HG03342 (cell line): ENCODE results near the gene MTFR1L.

Experiments
- ATAC-seq: cut with Tn5 transposase; IDR thresholded peaks from one replicate; pipeline ENCODE4 v1.9.1; 2021; ENCODE audit warnings: mild to moderate bottlenecking, moderate library complexity; ENCODE audit not compliant: unreplicated experiment

The MTFR1L gene

DNA sequence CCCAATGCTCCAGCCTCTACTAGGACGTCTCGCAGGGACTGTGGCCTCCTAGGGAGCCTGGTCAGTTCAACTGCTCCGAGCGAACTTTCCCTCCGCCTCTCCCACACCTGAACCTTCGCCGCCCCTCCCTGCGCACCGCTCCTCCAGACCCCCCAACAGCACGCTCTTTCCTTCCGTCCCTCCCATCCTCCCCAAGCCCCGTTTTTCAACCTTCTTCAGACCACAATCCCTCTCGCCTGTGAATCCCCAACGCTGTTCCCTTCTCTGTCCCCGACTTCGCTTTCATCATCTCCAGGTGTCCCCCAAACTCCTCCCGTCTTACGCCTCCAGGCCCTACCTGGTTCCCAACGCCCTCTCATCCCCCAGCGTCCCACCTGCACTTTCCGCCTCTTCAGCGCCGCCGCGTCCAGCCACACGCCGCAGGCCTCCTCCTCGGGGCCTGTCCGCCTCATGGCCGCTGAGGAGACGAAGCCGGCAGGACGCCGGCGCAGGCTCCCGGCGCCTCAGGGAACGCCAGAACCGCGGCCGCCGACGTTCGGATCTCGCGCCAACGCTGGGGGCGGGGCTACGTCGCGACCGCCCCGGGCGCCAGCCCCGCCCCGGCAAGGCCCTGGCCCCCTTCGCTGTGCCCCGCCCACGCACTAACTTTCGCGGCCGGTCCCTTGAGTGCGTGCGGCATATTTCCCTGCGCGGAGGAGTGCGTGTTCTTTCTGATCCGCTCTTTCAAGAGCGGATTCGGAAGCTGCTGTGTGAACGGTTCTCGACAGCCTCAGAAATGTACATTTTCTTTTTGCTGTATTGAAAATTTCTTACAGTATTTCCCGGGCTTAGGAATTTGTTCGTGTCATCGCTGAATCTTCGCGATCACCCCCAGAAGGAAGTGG lies 39.4 kb downstream of the MTFR1L start, which contains the start of gene AUNIP:
TSS of gene AUNIP (minus strand) at position 552 of the 884 bp plus-strand sequence. CDS start at position 452, 100 bp downstream.
- ATAC-seq = peak; percentile 84

DNA sequence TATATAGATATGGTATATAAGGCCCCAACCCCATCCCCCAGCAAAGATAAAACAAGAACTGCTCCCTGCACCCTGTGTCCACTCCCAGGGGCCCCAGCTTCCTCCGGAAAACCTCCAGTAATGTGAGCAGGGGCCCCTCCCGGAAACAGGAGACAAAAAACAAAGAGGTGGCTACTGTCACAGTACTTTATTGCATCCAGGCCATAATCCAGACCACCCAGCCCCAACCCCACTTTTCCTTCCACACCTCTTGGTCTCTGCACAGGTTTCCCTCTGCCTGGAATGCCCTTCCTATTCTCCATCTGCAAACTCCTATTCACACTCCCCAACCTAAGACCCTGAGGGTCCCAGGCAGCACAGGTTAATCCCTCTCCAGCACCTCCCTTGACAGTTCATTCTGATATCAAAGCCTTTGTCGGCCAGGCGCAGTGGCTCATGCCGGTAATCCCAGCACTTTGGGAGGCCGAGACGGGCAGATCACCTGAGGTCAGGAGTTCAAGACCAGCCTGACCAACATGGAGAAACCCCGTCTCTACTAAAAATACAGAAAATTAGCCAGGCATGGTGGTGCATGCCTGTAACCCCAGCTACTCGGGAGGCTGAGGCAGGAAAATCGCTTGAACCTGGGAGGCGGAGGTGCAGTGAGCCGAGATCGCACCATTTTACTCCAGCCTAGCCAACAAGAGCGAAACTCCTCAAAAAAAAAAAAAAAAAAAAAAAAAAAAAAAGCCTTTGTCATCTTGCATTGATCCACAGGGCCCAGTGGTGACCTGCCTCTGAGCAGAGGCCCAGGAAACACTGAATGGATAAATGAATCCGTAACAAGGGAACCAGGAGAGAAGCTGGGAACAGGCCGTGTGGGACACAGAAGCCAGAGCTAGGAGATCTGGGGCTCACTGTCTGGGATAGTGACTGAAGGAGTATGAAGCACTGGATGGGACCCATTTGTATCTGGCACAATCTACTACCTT lies 41.8 kb downstream of the MTFR1L start:
- ATAC-seq = no peak

DNA sequence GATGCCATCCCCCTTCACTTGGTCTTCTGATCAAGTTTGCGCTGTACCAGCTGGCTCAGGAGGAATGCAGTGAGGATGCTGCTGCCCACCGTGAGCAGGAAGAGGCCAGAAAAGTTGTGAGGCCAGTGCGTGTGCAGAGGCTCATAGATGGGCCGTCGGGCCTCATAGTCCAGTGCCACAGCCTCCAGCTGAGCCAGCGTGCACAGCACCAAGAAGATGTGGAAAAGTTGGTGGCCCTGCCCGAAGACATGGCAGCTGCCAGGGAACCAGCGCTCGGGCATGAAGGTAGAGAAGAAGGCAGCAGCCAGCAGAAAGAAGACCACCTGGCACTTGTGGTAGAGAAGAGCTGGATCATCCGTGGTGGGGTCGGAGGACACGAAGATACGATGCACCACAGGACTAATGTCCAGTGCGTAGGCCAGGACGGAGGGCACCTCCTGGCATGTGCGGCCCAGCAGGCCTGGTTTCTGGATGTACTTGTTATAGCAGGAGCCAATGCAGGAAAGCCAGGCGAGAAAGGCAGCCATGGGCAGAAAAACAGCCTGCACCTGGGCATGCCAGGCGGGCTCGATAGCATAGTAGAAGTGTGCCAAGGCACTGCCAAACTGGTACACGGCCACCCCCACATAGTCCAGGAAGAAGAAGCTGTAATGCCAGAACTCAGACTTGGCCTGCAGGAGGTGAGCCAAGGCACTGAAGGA lies 43.2 kb downstream of the MTFR1L start:
- ATAC-seq = no peak

DNA sequence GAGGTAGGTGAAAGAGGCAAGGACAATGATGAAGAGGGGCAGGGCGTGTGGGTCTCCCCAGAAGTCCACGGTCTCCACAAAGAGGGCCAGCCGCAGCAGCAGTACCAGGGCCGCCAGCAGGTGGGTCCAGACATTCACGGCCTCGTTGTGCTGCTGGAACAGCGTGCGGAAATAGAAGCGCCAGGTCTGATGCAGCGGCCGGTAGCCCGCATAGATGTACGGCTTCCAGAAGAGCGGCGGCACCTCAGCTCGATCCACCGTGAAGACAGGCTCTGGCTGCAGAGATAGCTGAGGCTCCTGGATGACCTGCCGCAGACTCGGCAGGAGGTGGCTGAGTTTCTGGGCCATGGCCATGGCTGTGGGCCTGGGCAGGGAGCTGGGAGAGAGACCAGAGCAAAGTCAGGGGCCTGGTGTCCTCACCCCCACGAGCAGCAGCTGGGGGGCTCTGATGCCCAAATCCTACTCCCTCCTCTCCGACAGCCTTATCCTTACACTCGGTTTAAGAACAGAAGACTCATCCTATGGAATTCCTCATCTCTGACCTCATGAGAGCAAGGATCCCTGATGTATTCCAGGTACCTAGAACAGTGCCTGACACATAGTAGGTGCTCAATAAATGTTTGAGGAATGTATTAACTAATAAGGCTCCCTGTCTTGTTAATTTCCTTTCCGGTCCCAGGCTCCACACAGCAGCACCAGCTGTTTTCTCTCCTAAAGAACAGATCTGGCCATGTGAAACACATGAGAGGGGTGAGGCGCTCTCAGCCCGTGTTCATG lies 43.9 kb downstream of the MTFR1L start:
- ATAC-seq = no peak

DNA sequence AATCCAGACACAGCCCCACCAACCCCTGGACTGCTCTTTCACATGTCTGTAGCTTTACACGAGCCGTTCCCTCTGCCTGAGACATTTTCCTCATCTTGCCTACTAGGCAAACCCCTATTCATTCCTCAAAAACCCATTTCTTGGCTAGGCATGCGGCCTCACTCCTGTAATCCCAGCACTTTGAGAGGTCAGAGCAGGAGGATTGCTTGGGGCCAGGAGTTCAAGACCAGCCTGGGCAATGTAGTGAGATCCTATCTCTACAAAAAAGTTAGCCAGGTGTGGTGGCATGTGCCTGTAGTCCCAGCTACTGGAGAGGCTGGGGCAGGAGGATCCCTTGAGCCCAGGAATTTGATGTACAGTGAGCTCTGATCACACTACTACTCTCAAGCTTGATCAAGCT lies 44.7 kb downstream of the MTFR1L start:
- no peak for ATAC-seq

DNA sequence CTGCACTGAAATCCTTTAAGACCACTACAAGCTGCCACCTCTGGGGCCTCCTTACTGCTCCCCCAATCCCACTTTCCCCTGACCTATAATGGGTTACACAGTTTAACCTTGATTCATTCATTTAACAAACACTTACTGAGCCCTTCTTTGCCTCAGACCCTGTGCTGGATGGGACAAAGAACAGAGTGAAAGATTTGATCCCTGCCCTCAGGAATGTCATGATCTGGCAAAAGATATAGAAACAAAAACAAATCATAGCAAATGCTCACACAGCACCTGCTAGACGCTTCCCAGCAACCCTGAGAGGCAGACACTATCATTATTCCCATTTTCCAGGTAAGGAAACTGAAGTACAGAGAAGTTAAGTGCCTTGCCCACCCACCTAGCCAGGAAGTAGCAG lies 46.5 kb downstream of the MTFR1L start:
- no peak for ATAC-seq

DNA sequence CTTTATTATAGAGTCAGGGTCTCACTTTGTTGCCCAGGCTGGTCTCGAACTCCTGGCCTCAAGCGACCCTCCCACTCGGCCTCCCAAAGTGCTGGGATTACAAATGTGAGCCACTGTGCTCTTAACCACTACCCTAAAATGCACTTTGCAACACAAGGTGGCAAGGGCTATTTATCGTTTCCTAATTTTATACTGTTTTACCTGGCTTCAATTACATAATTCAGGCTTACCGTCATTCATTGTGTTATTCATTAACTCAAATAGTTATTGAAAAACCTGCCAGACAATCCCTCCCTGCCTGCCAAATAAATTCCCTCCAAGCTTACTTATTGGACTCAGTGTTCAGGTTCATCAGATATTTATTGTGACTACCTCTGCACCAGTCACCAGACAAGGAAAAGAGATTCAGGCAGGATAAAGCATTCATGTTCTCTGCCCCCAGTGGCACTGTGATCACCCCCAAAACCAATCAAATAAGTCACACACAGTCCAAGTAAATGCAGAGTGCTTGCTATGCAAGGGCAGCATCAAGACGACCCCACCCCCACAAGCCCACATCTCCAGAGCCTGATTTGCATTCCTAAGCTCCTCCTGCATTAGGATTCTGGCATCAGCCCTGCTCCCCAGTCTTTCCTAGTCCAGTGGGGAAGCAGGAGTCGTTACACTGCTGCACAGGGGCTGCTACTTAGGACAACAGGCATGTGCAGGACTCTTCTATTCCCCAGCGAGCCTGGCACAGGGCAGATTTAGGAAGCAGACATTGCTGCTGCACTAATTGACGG lies 47.6 kb downstream of the MTFR1L start:
- no peak for ATAC-seq

DNA sequence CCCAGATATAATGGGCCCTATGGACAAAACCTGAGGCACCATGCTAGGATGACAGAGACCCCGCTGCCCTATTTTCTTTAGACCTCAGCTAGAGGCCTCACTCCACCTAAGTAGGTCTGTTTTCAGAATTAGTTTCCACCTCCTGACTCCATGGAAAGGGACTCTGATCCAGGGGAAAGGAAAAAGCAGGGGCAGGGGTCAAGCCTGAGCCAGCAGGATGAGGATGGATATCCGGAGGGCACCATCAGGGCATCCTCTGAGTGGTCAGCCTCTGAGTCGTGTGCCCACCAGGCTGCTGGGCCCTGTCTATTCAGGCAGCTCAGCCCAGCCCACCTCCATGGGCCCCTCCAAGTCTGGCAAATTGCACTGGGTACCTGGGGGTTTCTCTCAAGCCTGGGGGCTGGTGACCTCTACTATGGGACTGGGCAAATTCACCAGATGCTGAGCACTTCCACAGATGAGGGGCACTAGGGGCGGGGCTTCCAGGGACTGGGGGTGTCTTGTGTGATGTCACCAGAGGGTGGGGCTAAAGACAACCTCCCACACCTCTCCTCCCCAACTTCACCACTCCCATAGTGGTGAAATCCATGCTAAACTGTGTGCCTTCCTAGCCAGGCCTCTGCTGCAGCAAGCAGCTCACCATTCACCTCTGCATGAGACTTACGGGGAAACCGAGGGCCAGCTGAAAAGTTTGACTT lies 50.3 kb downstream of the MTFR1L start:
- ATAC-seq = no peak

DNA sequence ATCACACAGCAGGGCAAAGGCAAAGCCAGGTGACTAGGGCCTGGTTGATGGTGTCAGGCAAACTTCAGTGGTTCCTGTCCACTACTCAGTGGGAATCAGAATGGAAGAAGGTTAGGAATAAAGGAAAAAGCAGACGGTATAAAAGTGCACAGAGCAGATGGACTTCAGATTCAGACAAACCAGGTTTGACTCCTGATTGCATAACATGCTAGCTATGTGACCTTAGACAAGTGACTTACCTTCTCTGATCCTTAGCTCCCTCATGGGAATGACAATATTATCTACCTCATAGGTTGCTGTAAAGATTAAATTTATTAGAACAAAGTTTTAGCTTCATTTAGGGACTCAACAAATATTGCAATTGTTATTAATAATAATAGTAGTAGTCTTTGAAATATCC lies 50.9 kb downstream of the MTFR1L start:
- ATAC-seq = no peak

DNA sequence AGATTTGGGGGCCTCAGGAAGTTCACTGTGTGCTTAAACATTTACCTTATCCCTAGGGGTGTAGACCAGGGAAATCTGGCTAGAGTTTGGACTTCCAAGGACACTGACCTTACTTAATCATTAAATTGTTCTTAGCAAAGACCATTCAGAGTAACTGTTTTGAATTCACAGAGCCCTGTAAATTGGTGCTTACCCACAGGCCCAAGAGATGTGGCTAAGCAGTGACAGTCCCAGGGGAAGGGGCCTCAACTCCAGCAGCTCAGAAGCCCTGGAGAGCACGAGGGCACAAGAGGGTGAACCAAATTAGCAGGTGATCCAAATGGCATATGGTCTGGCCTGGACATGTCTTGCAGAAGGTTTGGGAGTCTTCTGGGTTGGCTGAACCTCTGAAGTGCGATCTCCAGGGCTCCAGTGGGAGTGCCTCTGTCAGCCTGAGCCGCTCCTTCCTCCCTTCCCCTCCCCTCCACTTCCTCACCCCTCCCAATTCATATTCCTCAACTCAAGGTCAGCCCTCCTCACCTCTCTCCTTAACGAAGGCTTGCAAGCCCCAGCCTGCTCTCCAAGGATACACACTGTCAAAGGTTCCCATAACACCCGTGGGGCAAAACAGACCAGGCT lies 51.4 kb downstream of the MTFR1L start:
- no peak for ATAC-seq

DNA sequence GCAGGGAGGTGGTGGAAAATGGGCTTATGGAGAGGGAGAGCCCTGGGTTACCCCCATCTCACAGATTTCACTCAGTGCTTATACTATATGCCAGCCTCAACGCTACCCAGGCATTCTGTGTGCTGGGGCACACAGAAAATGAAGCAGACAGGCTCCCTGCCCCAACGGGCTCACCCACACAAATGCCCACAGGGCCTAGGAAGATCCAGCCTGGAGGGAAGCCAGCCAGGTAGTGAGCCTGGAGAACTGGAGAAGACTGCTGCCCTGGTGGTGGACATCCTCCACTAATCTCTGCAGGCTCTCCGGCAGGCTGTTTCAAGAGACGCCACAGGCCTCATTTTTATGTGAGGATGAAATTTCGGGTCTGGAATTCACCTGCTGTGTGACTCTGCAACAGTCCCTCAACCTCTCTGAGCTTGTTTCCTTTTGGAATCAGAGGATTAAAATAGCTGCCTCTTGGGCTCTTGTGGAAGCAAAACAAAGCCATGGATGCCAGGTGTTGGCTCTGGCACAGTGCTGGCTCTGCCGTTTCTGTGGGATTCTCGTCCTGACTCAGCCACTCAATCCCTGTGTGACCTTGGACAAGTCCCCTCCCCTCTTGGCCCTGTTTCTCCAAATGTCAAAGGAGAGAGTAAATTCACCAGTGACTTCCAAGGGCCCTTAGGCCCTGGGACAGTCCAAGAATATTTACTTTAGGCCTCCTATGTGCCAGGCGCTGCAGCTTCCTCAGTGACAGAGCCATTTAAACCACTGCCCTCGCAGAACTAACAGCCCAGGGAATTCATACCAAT lies 52.1 kb downstream of the MTFR1L start:
- ATAC-seq = no peak

DNA sequence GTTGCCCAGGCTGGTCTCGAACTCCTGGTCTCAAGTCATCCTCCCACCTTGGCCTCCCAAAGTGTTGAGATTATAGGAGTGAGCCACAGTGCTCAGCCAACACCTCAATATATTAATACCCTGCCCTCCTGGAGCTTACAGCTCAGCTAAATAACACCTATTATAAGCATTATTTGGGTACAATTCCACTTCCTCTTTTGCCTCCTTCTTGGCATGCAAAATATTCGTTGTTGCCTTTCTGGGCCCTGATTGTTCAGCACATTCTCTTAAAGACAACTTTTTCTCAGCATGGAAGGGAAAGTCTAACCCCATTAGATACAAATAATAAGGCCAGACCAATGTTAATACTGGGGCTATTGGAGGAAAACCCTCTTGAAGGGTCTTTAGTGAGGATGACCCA lies 53.0 kb downstream of the MTFR1L start:
- ATAC-seq = no peak

DNA sequence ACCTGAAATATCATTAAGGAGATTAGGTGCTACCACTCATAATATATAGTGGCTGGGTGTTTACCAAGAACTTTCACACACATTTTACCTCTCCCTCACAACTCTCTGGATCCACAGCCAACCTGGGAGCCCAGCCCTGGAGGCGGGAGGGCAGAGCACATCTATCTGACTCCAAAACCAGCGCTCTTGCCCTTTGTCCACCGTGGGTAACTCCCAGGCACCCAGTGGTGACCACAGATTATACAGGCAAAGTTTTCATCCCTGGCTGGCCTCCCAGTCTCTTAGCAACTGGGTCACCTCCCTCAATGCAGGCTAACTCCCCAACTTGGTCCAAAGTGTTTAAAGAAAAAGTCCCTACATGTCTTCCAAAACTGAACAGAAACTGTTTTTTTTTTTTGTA lies 53.4 kb downstream of the MTFR1L start:
- no peak for ATAC-seq

DNA sequence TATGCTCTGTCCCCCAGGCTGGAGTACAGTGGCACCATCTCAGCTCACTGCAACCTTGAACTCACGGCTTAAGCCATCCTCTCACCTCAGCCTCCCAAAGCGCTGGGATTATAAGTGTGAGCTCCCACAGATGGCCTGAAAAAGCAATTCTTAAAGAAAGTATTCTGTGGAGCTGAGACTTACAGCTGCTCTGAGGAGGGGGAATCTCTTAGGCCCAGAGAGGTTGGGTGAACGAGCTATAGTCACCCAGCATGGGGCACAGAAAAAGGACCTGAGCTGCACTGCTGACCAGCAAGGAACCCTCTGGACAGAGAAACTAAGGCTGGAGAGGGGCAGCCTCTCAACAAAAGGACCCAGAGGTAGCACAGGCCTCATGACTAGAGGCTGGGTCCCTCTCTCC lies 54.5 kb downstream of the MTFR1L start:
- no peak for ATAC-seq

DNA sequence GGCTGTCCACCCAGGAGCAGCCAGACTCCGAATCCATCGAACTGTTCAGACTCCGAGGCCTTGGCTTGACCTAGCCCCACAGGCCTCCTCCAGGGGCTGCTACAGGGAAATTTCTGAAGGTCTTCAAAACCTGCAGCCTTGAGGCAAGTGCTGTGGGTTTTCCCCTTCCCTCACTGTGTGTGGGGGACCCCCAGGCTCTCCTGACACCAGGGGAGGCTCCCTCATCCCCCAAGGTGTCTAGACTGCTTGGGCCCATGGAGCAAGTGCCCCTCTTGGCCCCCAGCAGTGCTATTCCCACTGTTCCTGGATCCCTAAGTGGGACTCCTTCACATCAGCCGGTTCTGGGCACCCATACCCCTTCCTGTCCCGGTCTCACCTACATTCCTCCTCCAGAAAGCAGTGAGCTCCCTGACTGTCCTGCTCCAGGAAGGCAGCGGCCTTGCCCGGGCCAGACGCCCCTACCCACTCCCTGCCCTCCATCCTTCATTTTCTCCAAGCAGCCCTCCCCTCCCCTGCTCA lies 54.9 kb downstream of the MTFR1L start:
- no peak for ATAC-seq

DNA sequence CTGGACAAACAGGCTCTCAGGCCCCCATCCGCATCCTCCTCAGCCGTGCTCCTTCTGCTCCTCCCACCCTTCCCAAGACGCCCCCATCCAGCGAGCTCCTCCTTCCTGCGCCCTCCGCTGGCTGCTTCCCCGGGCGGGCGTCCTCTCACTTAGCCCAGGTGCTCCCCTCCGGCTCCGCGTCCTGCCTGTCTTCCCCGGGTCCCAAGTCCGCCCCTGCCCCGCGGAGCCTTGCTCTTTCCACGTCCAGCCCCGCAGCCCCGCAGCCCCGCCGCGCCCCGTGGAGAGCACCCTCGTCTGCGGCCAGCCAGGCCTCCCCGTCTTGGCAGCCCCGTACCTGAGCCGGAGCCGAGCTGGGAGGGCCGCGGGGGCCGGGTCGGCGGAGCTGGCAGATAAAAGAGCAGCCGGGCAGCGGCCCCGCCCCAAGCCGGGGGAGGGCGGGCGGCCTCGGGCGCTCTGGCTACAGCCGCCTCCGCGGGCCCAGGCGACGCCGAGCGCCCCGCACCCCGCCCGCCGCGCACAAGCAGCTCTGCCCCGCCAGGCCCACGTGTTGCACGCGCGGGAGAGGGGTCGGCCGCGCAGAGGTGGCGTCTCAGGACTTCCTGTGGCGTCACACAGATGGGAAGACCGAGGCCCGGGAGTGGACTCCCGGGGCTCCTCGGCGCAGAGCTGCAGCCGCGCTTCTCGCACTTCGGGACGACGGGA lies 55.6 kb downstream of the MTFR1L start, which contains the start of gene PAQR7:
TSS of gene PAQR7 (minus strand) at position 555 of the 702 bp plus-strand sequence. CDS start 11,869 bp downstream, outside the sequence.
- peak; percentile 56 for ATAC-seq
